Measurements from ENCODE around the gene CAPN7. TPM values are rescaled to one million over a fixed set of nuclear protein-coding genes. Genes with fewer than 3 reads are reported as not detected.
"Not testable (repeated sequence)": the region's sequence is repeated elsewhere in the genome, so short reads cannot be mapped to it uniquely, and the experiment has no call there.

The CAPN7 gene
- total RNA-seq, 1 experiment from 2014 or later: 10.6 TPM

DNA sequence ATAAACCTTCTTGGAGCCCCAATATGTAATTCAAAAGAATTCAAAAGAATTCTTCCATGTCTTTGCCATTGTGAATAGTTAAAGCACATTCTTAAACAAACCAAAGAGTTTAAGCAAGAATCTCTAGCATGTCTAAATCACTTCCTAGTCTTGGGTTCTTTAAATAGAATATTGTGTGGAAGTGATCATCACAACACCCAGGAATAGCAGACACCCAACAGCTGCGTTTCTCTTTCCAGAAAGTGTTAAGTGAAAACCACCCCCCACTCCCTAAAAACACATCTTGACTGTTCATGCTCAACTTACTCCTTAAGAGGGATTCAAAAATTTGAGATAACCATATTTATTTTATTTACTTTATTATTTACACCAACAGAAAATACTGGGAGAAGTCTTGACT is 24.1 kb upstream of the CAPN7 start:
- no peaks in the 10 kb centered on the region for H3K27me3 ChIP-seq (ENCODE audit: control insufficient read depth, insufficient read depth, low read length)
- H3K36me3 ChIP-seq (replicated peaks; ENCODE audit: control insufficient read depth, insufficient read depth, low read length): no peaks in the 10 kb centered on the region
- H3K4me3 ChIP-seq (ENCODE audit: insufficient read depth, low read depth, low read length): no peak overlapping the region
- no peak for DNase-seq

DNA sequence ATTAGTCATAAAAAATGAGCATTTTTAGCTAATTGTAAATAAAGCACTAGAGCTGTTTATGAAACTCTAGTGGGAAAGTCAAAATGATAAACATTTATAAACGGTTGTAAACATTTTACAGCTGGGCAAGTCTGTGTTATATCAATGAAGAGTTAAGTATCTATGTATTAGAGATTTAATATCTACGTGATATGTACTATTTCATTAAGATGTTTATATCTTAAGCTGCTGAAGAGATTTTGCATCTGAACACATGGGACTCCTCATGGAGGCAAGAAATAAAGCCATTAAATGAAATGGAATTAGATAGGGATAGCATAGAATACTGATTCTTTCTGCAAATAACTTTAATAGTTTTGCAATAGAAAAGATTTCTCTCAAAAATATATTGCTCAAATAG is 23.0 kb upstream of the CAPN7 start:
- no peaks in the 10 kb centered on the region for H3K27me3 ChIP-seq (ENCODE audit: control insufficient read depth, insufficient read depth, low read length)
- no peak overlapping the region for H3K4me3 ChIP-seq (ENCODE audit: insufficient read depth, low read depth, low read length)
- DNase-seq: no peak
- H3K36me3 ChIP-seq (replicated peaks; ENCODE audit: control insufficient read depth, insufficient read depth, low read length): no peaks in the 10 kb centered on the region

DNA sequence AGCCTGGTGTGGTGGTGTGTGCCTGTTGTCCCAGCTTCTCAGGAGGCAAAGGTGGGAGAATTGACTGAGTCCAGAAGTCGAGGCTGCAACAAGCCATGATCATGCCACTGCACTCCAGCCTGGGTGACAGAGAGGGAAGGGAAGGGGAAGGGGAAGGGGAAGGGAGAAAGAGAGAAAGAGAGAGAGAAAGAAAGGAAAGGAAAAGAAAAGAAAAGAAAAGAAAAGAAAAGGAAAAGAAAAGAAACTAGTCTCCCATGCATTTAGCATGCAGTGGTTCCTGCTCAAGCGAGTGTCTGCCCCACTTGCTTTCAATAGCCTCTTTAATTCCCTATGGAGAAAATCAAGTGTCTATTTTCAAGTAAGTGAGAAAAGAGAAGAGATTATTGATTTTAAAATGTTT is 20.6 kb upstream of the CAPN7 start:
- Histone ChIP-seq H3K27me3 (ENCODE audit: control insufficient read depth, insufficient read depth, low read length) (no peaks in the 10 kb centered on the region), H3K36me3 (replicated peaks; ENCODE audit: control insufficient read depth, insufficient read depth, low read length) (no peaks in the 10 kb centered on the region), H3K4me3 (ENCODE audit: insufficient read depth, low read depth, low read length) (no peak overlapping the region)
- DNase-seq: no peak

DNA sequence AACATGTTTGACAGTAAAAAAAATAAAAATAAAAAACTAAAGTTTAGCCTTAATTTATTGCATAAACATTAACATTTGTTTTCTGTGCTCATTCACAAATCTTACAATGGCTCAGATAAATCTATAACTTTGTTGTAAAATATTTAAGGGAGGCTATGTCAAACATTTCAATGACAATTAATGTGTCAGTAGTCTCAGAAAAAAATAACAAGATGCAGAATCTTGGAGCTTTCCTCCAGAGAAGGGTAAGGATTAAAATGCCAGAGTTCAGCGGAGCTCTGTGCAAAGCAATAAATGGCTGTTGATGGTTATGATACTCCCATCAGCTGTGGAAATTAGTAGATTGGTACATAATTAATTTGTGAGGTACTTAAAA is 20.0 kb upstream of the CAPN7 start:
- no peak for DNase-seq
- Histone ChIP-seq H3K27me3 (ENCODE audit: control insufficient read depth, insufficient read depth, low read length) (no peaks in the 10 kb centered on the region), H3K4me3 (ENCODE audit: insufficient read depth, low read depth, low read length) (no peak overlapping the region), H3K36me3 (replicated peaks; ENCODE audit: control insufficient read depth, insufficient read depth, low read length) (no peaks in the 10 kb centered on the region)

DNA sequence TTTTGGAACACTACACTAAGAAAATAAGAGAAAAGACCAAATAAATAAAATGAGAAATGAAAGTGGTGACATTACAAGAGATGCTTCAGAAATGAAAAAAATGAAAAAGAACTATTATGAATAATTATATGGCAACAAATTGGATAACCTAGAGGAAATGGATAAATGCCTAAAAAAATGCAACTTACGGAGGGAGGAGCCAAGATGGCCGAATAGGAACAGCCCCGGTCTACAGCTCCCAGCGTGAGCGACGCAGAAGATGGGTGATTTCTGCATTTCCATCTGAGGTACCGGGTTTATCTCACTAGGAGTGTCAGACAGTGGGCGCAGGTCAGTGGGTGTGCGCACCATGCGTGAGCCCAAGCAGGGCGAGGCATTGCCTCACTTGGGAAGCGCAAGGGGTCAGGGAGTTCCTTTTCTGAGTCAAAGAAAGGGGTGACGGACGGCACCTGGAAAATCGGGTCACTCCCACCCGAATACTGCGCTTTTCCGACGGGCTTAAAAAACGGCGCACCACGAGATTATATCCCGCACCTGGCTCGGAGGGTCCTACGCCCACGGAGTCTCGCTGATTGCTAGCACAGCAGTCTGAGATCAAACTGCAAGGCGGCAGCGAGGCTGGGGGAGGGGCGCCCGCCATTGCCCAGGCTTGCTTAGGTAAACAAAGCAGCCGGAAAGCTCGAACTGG is 19.4 kb upstream of the CAPN7 start:
- H3K36me3 ChIP-seq (replicated peaks; ENCODE audit: control insufficient read depth, insufficient read depth, low read length); H3K4me3 ChIP-seq (ENCODE audit: insufficient read depth, low read depth, low read length); H3K27me3 ChIP-seq (ENCODE audit: control insufficient read depth, insufficient read depth, low read length); DNase-seq: not testable (repeated sequence)

DNA sequence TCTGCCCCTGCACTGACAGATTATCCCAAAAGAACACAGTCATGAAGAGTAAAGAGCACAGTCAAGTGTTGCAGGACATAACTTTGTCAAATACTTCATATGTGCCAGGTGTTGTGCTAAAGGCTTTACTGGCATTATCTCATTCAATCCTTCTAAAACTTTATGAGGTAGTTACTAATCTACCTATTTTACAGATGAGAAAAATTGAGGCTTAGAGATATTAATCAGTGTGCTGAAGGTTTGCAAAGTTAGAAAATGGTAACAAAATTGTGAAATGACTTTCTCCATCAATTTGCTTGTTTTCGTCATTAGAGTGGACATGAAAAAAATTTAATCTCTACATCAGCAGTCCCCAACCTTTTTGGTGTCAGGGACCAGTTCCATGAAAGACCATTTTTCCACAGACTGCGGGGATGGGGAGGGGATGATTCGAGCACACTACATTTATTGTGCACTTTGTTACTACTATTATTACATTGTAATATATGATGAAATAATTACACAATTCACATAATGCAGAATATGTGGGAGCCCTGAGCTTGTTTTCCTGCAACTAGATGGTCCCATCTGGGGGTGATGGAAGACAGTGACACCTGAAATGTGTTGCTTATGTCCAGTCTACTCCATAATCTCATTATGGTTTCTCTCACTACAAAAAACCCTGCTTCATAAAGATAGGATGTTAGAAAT is 8.6 kb upstream of the CAPN7 start:
- Histone ChIP-seq H3K27me3 (ENCODE audit: control insufficient read depth, insufficient read depth, low read length) (no peaks in the 10 kb centered on the region), H3K4me3 (ENCODE audit: insufficient read depth, low read depth, low read length) (no peak overlapping the region), H3K36me3 (replicated peaks; ENCODE audit: control insufficient read depth, insufficient read depth, low read length) (no peaks in the 10 kb centered on the region)
- DNase-seq: no peak

DNA sequence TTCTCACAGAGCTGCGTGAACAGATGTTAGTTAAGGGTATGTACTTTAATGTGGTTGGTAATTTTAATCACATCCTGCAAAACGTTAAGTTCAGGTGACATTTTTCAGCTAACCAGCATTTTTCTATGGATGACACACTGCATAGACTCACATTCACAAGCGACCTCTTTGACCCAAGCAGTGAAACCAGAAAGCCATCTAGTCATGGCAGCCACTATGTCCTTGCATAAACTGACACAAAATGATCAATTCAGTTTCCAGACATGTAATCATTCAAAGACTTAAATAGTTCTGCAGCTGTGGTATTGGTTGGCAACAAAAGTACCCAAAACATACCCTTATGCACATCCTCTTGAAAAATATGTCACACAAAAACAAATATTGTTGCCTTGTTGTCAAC is 7.4 kb upstream of the CAPN7 start:
- DNase-seq: no peak
- Histone ChIP-seq H3K4me3 (ENCODE audit: insufficient read depth, low read depth, low read length) (no peak overlapping the region), H3K36me3 (replicated peaks; ENCODE audit: control insufficient read depth, insufficient read depth, low read length) (no peaks in the 10 kb centered on the region), H3K27me3 (ENCODE audit: control insufficient read depth, insufficient read depth, low read length) (no peaks in the 10 kb centered on the region)

DNA sequence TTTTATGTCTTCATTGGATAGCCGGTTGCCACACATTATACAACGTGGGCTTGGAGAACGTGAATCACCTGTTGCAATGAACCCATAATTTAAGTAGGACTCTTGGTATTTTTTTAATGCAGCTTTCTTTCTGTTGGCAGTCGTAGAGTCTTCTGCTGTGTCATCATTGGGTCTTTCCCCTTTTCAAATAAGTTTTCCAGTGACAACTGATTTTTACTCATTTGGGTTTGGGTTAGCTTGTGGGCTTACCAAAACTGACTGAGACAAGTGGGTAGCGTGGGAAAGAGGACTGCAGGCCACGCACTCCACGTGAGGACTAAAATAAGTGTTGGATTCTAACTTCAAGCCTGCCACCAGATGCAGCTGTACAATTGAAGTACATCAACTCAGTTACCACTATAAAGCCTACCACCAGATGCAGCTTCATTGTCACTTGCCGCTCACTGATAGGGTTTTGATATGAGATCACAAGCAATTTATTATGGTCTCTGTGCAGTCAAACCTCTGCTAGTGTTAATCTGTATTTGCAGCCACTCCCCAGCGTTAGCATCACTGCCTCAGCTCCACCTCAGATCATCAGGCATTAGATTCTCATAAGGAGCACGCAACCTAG is 6.4 kb upstream of the CAPN7 start:
- DNase-seq: no peak
- H3K4me3 ChIP-seq (ENCODE audit: insufficient read depth, low read depth, low read length): no peak overlapping the region
- H3K36me3 ChIP-seq (replicated peaks; ENCODE audit: control insufficient read depth, insufficient read depth, low read length): no peaks in the 10 kb centered on the region
- H3K27me3 ChIP-seq (ENCODE audit: control insufficient read depth, insufficient read depth, low read length): no peaks in the 10 kb centered on the region

DNA sequence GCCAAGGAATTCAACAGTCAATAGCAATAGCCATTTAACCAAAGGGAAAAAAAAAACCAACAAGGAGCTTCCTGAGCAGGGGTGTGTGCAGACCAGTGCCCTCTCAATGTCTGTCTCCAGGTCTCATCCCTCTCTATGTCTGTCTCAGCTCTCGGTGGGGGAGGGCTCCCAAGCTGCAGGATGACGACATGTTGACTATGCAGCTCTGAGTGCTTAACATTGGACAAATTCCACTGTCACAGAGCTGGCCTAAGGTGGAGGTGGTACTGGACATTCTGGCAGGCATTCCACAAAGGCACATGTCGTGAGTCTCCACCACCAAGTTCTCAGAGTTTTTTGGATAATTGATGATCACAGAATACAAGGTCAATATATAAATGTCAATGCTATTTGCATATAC is 2.0 kb upstream of the CAPN7 start:
- DNase-seq: no peak
- no peaks in the 10 kb centered on the region for H3K36me3 ChIP-seq (replicated peaks; ENCODE audit: control insufficient read depth, insufficient read depth, low read length)
- H3K27me3 ChIP-seq (ENCODE audit: control insufficient read depth, insufficient read depth, low read length): no peaks in the 10 kb centered on the region
- no peak overlapping the region for H3K4me3 ChIP-seq (ENCODE audit: insufficient read depth, low read depth, low read length)

DNA sequence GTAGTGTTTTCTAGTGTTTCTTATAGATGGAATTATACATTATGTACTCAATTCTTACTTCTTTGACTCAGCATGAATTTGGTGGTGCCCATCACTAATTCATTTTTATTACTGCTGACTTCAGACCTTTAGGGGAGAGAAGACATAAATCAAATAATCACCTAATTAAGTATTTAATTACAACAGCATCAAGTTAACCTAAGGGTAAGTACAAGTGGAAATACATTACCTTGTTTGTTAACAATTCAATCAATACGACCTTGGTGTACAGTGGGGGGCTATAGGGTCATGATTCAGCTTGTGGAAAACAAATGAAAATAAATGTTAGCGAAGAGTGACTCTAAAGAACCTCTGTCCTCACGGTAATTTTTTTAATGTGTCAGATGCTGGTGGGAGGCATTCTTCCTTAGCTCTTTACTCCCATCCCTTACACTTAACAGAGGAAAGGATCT is 538 bp upstream of the CAPN7 start:
- Histone ChIP-seq H3K36me3 (replicated peaks; ENCODE audit: control insufficient read depth, insufficient read depth, low read length) (no peaks in the 10 kb centered on the region), H3K4me3 (ENCODE audit: insufficient read depth, low read depth, low read length) (peak overlapping the region; percentile 91), H3K27me3 (ENCODE audit: control insufficient read depth, insufficient read depth, low read length) (no peaks in the 10 kb centered on the region)
- no peak for DNase-seq

DNA sequence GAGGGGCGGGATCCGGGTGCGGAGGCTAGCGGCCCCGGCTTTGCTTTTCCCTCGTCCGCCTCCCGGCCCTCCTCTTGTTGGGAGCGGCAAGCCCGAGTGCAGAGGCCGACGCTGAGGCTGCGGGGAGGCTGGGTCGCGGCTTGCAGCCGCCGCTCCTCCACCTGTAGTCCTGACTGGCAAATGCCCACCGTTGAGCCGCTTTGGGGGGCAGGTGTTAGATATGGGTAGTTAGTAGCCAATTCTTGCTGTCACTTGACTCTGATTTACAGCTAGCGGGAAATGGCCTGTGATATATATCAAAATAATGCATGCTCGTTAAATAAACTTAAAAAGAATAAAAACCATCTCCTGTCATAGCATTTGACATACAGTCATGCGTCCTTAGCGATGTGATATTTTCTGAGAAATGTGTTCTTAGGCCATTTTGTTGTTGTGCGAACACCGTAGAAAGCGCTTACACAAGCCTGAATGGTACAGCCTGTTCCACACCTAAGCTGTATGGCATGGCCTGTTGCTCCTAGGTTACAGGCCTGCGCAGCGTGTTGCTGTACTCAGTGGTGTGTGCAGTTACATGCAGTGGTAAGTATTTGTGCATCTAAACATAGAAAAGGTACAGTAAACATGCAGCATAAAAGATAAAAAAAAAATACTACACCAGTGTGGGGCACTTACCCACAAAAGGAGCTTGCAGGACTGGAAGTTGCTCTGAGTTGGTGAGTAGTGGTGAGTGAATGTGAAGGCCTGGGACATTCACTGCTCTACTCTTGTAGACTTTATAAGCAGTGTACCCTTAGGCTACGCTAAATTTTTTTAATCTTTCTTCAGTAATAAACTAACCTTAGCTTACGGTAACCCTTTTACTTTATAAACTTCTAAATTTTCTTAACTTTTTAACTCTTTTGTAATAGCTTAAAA is 873 bp downstream of the CAPN7 start:
- H3K36me3 ChIP-seq (replicated peaks; ENCODE audit: control insufficient read depth, insufficient read depth, low read length): 0 out of 2 replicates have a peak, but pooled peaks cover under 1% of the 10 kb centered on the region
- DNase-seq: peak; percentile 82
- peak overlapping the region; percentile 91 for H3K4me3 ChIP-seq (ENCODE audit: insufficient read depth, low read depth, low read length)
- H3K27me3 ChIP-seq (ENCODE audit: control insufficient read depth, insufficient read depth, low read length): no peaks in the 10 kb centered on the region

DNA sequence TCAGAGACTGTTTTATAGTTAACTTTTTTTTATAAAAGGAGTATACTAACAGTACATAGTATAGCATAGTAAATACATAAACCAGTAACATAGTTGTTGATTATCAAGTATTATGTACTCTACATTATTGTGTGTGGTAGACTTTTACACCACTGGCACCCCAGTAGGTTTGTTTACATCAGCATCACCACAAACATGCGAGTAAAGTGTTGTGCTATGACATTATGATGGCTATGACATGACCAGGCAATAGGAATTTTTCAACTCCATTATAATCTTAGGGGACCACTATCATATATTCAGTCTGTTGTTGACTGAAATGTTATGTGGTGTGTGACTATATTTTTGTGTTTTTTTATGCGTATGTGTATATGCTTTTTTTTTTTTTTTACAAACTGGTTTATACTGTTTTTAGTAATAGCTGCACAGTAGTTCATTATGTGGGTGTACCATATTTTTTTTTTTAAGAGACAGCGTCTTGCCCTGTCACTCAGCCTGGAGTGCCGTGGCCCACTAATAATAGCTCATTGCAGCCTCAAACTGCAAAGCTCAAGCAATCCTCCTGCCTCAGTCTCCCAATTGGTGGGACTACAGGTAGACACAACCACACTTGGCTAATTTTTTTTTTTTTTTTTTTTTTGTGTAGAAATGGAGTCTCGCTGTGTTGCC is 1.9 kb downstream of the CAPN7 start:
- no peak for DNase-seq
- Histone ChIP-seq H3K4me3 (ENCODE audit: insufficient read depth, low read depth, low read length) (no peak overlapping the region), H3K27me3 (ENCODE audit: control insufficient read depth, insufficient read depth, low read length) (no peaks in the 10 kb centered on the region), H3K36me3 (replicated peaks; ENCODE audit: control insufficient read depth, insufficient read depth, low read length) (peaks cover 1% of the 10 kb centered on the region; the same call in 1 of the 2 replicates)

DNA sequence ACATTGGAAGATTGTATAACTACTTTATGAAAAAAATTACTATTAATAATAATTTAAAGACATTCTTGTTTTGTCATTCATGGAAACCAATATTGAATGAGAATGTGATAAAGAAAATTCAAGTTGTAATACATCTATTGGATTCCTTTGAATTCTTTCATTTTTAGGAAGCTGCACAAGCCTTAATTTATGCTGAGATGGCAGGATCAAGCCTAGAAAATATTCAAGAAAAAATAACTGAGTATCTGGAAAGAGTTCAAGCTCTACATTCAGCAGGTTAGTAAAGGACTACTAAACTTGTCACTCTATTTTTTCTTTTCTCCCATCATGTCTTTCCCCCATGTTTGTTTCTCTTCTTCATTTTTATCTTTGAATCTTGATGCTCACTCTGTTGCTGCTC is 5.9 kb downstream of the CAPN7 start:
- Histone ChIP-seq H3K27me3 (ENCODE audit: control insufficient read depth, insufficient read depth, low read length) (no peaks in the 10 kb centered on the region), H3K36me3 (replicated peaks; ENCODE audit: control insufficient read depth, insufficient read depth, low read length) (peaks cover 6% of the 10 kb centered on the region; the same call in 1 of the 2 replicates), H3K4me3 (ENCODE audit: insufficient read depth, low read depth, low read length) (no peak overlapping the region)
- no peak for DNase-seq

DNA sequence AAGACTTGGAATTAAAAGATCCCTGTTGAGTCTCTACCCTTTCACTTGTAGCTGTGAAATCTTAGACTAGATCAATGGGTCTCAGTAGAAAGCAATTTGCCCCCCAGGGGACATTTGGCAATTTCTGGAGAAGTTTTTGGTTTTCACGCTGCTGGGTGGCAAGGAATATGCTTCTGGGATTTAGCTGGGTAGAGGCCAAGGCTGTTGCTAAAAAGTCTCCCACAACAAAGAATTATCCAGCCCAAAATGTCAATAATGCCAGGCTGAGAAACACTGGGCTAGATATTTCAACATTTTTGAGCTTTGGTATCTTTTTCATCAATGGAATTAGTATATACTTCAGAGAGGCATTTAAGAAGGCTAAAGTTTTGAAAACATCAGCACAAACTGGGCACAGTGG is 8.7 kb downstream of the CAPN7 start:
- no peak for DNase-seq
- no peak overlapping the region for H3K4me3 ChIP-seq (ENCODE audit: insufficient read depth, low read depth, low read length)
- H3K36me3 ChIP-seq (replicated peaks; ENCODE audit: control insufficient read depth, insufficient read depth, low read length): peaks cover 9% of the 10 kb centered on the region
- H3K27me3 ChIP-seq (ENCODE audit: control insufficient read depth, insufficient read depth, low read length): no peaks in the 10 kb centered on the region
